Loucy (cell line): Measurements from ENCODE around the gene IL1RAPL2.

Experiments used
- H2AFZ ChIP-seq: fragments of 200-600 bp; sonication (generic); 2 replicates; pipeline ENCODE4 v1.6.0; 2016; ENCODE audit warnings: antibody characterized with exemption, mild to moderate bottlenecking, low read length, moderate library complexity
- H3F3A ChIP-seq: fragments of 200-600 bp; 2 replicates; pipeline ENCODE4 v1.6.0; 2016; ENCODE audit warnings: antibody characterized with exemption, low read depth, mild to moderate bottlenecking
- H3K27me3 ChIP-seq: fragments of 200-600 bp; sonication (generic); 2 replicates; pipeline ENCODE4 v1.6.1; 2014; ENCODE audit warnings: low read length, mild to moderate bottlenecking; ENCODE audit not compliant: insufficient read depth, poor library complexity, severe bottlenecking
- H3K36me3 ChIP-seq: fragments of 200-600 bp; sonication (generic); 2 replicates; pipeline ENCODE4 v1.6.1; 2016; ENCODE audit warnings: low read length; ENCODE audit not compliant: insufficient read depth
- H3K4me1 ChIP-seq: fragments of 200-600 bp; sonication (generic); 2 replicates; pipeline ENCODE4 v1.5.1; 2014; ENCODE audit warnings: low read length, mild to moderate bottlenecking; ENCODE audit not compliant: insufficient read depth, poor library complexity, severe bottlenecking
- H3K4me2 ChIP-seq: fragments of 200-600 bp; sonication (generic); 2 replicates; pipeline ENCODE4 v1.6.0; 2014; ENCODE audit warnings: antibody characterized with exemption, low read length, low read depth, mild to moderate bottlenecking; ENCODE audit not compliant: poor library complexity, severe bottlenecking
- H3K4me3 ChIP-seq: fragments of 200-600 bp; sonication (generic); 2 replicates; pipeline ENCODE4 v1.5.1; 2014; ENCODE audit warnings: low read length, mild to moderate bottlenecking, mixed read lengths; ENCODE audit not compliant: poor library complexity, severe bottlenecking
- H3K79me2 ChIP-seq: fragments of 200-600 bp; sonication (generic); 2 replicates; pipeline ENCODE4 v1.6.1; 2014; ENCODE audit warnings: low read length; ENCODE audit not compliant: insufficient read depth
- H3K9ac ChIP-seq: fragments of 200-600 bp; sonication (generic); 2 replicates; pipeline ENCODE4 v1.6.0; 2014; ENCODE audit warnings: mild to moderate bottlenecking, low read depth, low read length, moderate library complexity; ENCODE audit not compliant: poor library complexity, severe bottlenecking
- H3K9me2 ChIP-seq: fragments of 200-600 bp; sonication (generic); replicated peaks from 2 replicates; pipeline ENCODE4 v1.6.1; 2016; ENCODE audit warnings: low read depth, low read length, mixed read lengths
- H3K9me3 ChIP-seq: fragments of 200-600 bp; sonication (generic); 2 replicates; pipeline ENCODE4 v1.6.1; 2014; ENCODE audit warnings: mild to moderate bottlenecking, antibody characterized with exemption, low read length, low read depth; ENCODE audit not compliant: insufficient read depth
- H4K20me1 ChIP-seq: fragments of 200-600 bp; sonication (generic); 2 replicates; pipeline ENCODE4 v1.6.0; 2014; ENCODE audit warnings: antibody characterized with exemption, low read length, mild to moderate bottlenecking; ENCODE audit not compliant: insufficient read depth, poor library complexity, severe bottlenecking
- EZH2phosphoT487 ChIP-seq: fragments of 200-600 bp; IDR thresholded peaks from 2 replicates; pipeline ENCODE4 v1.6.1; 2018; ENCODE audit warnings: antibody characterized with exemption, mild to moderate bottlenecking, moderate library complexity, borderline replicate concordance
- TF ChIP-seq, protein P1 (sequence below): fragments of 200-600 bp; sonication (generic); conservative IDR thresholded peaks from 2 replicates; pipeline ENCODE4 v1.5.1; 2014; ENCODE audit warnings: mild to moderate bottlenecking, antibody characterized with exemption, low read length

The IL1RAPL2 gene

GRCh38 chrX:104618106-104618895 is 52.3 kb downstream of the IL1RAPL2 start:
- no peaks in the 10 kb centered on the region for H3K9me2 ChIP-seq
- H2AFZ ChIP-seq, result no peak overlapping the region
- H3K4me2 ChIP-seq, result no peak overlapping the region
- no peak overlapping the region for H3K9ac ChIP-seq
- H3K4me3 ChIP-seq, result no peak overlapping the region
- no peaks in the 10 kb centered on the region for H3K4me1 ChIP-seq
- H4K20me1 ChIP-seq, result no peaks in the 10 kb centered on the region
- H3F3A ChIP-seq, result no peaks in the 10 kb centered on the region
- H3K79me2 ChIP-seq, result no peaks in the 10 kb centered on the region
- no peaks in the 10 kb centered on the region for H3K9me3 ChIP-seq
- no peaks in the 10 kb centered on the region for H3K27me3 ChIP-seq
- no peaks in the 10 kb centered on the region for H3K36me3 ChIP-seq
- TF ChIP-seq, protein P1, sequence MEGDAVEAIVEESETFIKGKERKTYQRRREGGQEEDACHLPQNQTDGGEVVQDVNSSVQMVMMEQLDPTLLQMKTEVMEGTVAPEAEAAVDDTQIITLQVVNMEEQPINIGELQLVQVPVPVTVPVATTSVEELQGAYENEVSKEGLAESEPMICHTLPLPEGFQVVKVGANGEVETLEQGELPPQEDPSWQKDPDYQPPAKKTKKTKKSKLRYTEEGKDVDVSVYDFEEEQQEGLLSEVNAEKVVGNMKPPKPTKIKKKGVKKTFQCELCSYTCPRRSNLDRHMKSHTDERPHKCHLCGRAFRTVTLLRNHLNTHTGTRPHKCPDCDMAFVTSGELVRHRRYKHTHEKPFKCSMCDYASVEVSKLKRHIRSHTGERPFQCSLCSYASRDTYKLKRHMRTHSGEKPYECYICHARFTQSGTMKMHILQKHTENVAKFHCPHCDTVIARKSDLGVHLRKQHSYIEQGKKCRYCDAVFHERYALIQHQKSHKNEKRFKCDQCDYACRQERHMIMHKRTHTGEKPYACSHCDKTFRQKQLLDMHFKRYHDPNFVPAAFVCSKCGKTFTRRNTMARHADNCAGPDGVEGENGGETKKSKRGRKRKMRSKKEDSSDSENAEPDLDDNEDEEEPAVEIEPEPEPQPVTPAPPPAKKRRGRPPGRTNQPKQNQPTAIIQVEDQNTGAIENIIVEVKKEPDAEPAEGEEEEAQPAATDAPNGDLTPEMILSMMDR, result no peak
- TF ChIP-seq EZH2phosphoT487, result no peak

DNA sequence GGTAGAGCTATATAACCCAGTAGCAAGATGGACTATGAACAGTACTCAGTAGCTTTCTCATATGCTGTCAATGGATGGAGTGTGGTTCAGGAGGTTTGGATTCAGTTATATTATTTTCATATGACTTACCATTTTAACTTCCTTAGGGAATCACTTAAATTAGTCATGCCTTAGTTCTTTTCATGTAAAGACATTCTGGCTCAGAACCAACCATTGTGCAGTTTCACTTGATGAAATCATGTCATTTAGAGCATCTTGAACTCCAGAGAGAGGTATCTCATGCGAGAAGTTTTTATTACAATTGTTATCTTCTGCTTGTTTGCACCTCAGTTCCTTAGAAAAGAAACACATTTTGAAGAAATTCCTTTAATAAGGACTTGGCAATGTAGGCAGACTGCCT is 55.8 kb downstream of the IL1RAPL2 start:
- TF ChIP-seq EZH2phosphoT487, result no peak
- TF ChIP-seq, protein P1, result no peak
- Histone ChIP-seq H3F3A (no peaks in the 10 kb centered on the region), H3K79me2 (no peaks in the 10 kb centered on the region), H3K4me3 (no peak overlapping the region), H2AFZ (no peak overlapping the region), H3K9me2 (no peaks in the 10 kb centered on the region), H4K20me1 (no peaks in the 10 kb centered on the region), H3K27me3 (no peaks in the 10 kb centered on the region), H3K9ac (no peak overlapping the region), H3K36me3 (no peaks in the 10 kb centered on the region), H3K4me2 (no peak overlapping the region), H3K4me1 (no peaks in the 10 kb centered on the region), H3K9me3 (no peaks in the 10 kb centered on the region)

DNA sequence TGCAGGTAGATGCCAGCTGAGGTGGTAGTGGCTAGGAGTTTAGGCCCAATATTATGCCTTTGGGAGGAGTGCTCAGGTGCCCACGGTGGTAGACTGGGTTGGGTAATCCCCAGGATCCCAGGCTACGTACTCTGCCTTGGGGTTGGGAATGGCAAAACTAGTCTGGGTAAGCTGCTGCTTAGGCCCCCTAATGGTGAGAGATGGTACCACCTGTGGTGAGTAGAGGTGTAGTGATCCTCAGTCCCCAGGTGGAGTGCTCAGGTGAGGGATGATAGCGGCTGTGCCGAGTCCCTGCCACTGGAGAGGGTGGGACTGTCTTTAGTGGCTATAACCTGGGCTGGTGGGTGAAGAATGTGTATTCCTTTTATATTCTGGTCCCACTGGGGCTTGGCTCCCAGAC is 75.2 kb downstream of the IL1RAPL2 start:
- Histone ChIP-seq H3K9me2 (no peaks in the 10 kb centered on the region), H3F3A (no peaks in the 10 kb centered on the region), H3K9me3 (no peaks in the 10 kb centered on the region), H3K4me1 (no peaks in the 10 kb centered on the region), H3K4me3 (no peak overlapping the region), H3K27me3 (no peaks in the 10 kb centered on the region), H4K20me1 (no peaks in the 10 kb centered on the region), H3K4me2 (no peak overlapping the region), H3K36me3 (no peaks in the 10 kb centered on the region), H2AFZ (no peak overlapping the region), H3K9ac (no peak overlapping the region), H3K79me2 (no peaks in the 10 kb centered on the region)
- no peak for TF ChIP-seq EZH2phosphoT487
- TF ChIP-seq, protein P1, result no peak
